ENCODE data around the gene CLEC16A. TPM values are rescaled to one million over a fixed set of nuclear protein-coding genes. Genes with fewer than 3 reads are reported as not detected.

The CLEC16A gene
- total and polyA plus RNA-seq, 2 donors (not counting 1 experiment from before 2014, with no cell fraction given): 21.9 to 79.5 TPM

GRCh38 chr16:10929853-10930754, 14.3 kb upstream of the CLEC16A start:
- WGBS (ENCODE audit: insufficient coverage): 37% methylated on average over 10 of the region's 15 CpGs
- peak; percentile 13 for ATAC-seq (ENCODE audit: low read depth)
- H3K9ac ChIP-seq (ENCODE audit: low read length): no peak overlapping the region
- ChIA-PET CTCF (interaction anchor here (0.7 to 2.1 kb wide), 11 partner anchors 9 to 416 kb away, joined by 3 to 9 read pairs (median 4); no protein-coding TSS in a partner anchor), POLR2A (interaction anchor here (0.6 to 1.1 kb wide), 4 partner anchors 10 to 145 kb away, joined by 3 to 4 read pairs (median 4); no protein-coding TSS in a partner anchor)
- DNase-seq: peak; percentile 32
- peaks cover 5 to 38% of the 10 kb centered on the region in 2 donors for H3K4me1 ChIP-seq (ENCODE audit: control insufficient read depth in 2 of 2, insufficient read depth in 2 of 2, low read length in 2 of 2)
- no peaks in the 10 kb centered on the region for H3K9me3 ChIP-seq (ENCODE audit: control extremely low read depth in 1 of 3, control insufficient read depth in 2 of 3, insufficient read depth in 1 of 3, low read length in 2 of 3)
- TF ChIP-seq, protein P1, sequence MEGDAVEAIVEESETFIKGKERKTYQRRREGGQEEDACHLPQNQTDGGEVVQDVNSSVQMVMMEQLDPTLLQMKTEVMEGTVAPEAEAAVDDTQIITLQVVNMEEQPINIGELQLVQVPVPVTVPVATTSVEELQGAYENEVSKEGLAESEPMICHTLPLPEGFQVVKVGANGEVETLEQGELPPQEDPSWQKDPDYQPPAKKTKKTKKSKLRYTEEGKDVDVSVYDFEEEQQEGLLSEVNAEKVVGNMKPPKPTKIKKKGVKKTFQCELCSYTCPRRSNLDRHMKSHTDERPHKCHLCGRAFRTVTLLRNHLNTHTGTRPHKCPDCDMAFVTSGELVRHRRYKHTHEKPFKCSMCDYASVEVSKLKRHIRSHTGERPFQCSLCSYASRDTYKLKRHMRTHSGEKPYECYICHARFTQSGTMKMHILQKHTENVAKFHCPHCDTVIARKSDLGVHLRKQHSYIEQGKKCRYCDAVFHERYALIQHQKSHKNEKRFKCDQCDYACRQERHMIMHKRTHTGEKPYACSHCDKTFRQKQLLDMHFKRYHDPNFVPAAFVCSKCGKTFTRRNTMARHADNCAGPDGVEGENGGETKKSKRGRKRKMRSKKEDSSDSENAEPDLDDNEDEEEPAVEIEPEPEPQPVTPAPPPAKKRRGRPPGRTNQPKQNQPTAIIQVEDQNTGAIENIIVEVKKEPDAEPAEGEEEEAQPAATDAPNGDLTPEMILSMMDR (IDR thresholded peaks at IDR 0.05): no peak
- TF ChIP-seq EZH2 (IDR thresholded peaks at IDR 0.05; ENCODE audit: borderline replicate concordance, insufficient read depth, low read depth, low read length, poor library complexity, severe bottlenecking): no peak
- H3K4me3 ChIP-seq (ENCODE audit: control extremely low read depth in 1 of 5, extremely low read depth in 1 of 5, insufficient read depth in 1 of 5, low read depth in 2 of 5, low read length in 4 of 5): no peak overlapping the region
- no peak overlapping the region for H3K4me2 ChIP-seq (replicated peaks; ENCODE audit: low read depth, low read length, poor library complexity, severe bottlenecking)
- Mint-ChIP-seq H3K27me3 (no peaks in the 10 kb centered on the region), H3K4me1 (peaks cover 53% of the 10 kb centered on the region), H3K9me3 (ENCODE audit: insufficient read depth) (no peaks in the 10 kb centered on the region), H3K27ac (peak overlapping the region; percentile 92), H3K4me3 (peak overlapping the region; percentile 23)
- H3K36me3 ChIP-seq (replicated peaks in 1 of 2; ENCODE audit: control extremely low read depth in 1 of 2, control insufficient read depth in 1 of 2, extremely low read depth in 1 of 2, insufficient read depth in 2 of 2, low read length in 1 of 2): peaks cover 0 to 42% of the 10 kb centered on the region in 2 experiments
- no peak overlapping the region for H2AFZ ChIP-seq (ENCODE audit: insufficient read depth, low read depth, low read length, poor library complexity, severe bottlenecking)
- no peaks in the 10 kb centered on the region for H3K79me2 ChIP-seq (ENCODE audit: control insufficient read depth, insufficient read depth, low read length)
- intact Hi-C loops (cut with micrococcal nuclease): no loop called here
- no peaks in the 10 kb centered on the region for H3K27me3 ChIP-seq (replicated peaks in 1 of 4; ENCODE audit: control extremely low read depth in 1 of 4, control insufficient read depth in 3 of 4, insufficient read depth in 4 of 4, low read length in 3 of 4)
- peaks cover 80% of the 10 kb centered on the region for H4K20me1 ChIP-seq (ENCODE audit: control insufficient read depth, insufficient read depth, low read length, poor library complexity, severe bottlenecking)
- H3K27ac ChIP-seq (ENCODE audit: low read length in 2 of 2): peak overlapping the region; percentile 2 to 28

DNA sequence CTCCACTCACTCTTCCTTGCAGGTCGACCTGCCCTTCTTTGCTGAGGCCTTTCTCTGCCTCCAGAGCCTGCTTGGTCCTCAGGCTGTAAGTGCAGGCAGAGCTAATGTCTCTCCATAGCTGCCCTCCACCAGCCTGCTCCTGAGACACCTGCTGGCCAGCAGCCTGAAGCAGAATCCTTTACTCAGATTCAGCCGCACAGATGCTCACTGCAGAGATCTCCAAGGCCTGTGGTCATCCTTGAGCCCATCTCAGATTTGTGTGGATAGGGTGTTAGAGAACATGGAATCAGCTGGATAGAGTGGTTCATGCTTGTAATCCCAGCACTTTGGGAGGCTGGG, 13.6 kb upstream of the CLEC16A start:
- H3K9me3 Mint-ChIP-seq (ENCODE audit: insufficient read depth): no peaks in the 10 kb centered on the region
- intact Hi-C loops (cut with micrococcal nuclease): no loop called here
- Histone ChIP-seq H3K36me3 (replicated peaks in 1 of 2; ENCODE audit: control extremely low read depth in 1 of 2, control insufficient read depth in 1 of 2, extremely low read depth in 1 of 2, insufficient read depth in 2 of 2, low read length in 1 of 2) (peaks cover 0 to 42% of the 10 kb centered on the region in 2 experiments), H4K20me1 (ENCODE audit: control insufficient read depth, insufficient read depth, low read length, poor library complexity, severe bottlenecking) (peaks cover 83% of the 10 kb centered on the region), H3K4me3 (ENCODE audit: control extremely low read depth in 1 of 5, extremely low read depth in 1 of 5, insufficient read depth in 1 of 5, low read depth in 2 of 5, low read length in 4 of 5) (no peak overlapping the region), H3K4me2 (replicated peaks; ENCODE audit: low read depth, low read length, poor library complexity, severe bottlenecking) (no peak overlapping the region), H3K27ac (ENCODE audit: low read length in 2 of 2) (peak overlapping the region; percentile 2 to 53), H2AFZ (ENCODE audit: insufficient read depth, low read depth, low read length, poor library complexity, severe bottlenecking) (no peak overlapping the region), H3K79me2 (ENCODE audit: control insufficient read depth, insufficient read depth, low read length) (no peaks in the 10 kb centered on the region), H3K4me1 (ENCODE audit: control insufficient read depth in 2 of 2, insufficient read depth in 2 of 2, low read length in 2 of 2) (peaks cover 5 to 42% of the 10 kb centered on the region in 2 donors), H3K27me3 (replicated peaks in 1 of 4; ENCODE audit: control extremely low read depth in 1 of 4, control insufficient read depth in 3 of 4, insufficient read depth in 4 of 4, low read length in 3 of 4) (no peaks in the 10 kb centered on the region), H3K9me3 (ENCODE audit: control extremely low read depth in 1 of 3, control insufficient read depth in 2 of 3, insufficient read depth in 1 of 3, low read length in 2 of 3) (no peaks in the 10 kb centered on the region), H3K9ac (ENCODE audit: low read length) (no peak overlapping the region)
- CTCF ChIA-PET: interaction anchor here (0.7 to 1.9 kb wide), 9 partner anchors 9 to 417 kb away, joined by 3 to 6 read pairs (median 4); no protein-coding TSS in a partner anchor
- ATAC-seq (ENCODE audit: low read depth) (peak; percentile 21), DNase-seq (peak; percentile 45)
- TF ChIP-seq, protein P1 (IDR thresholded peaks at IDR 0.05): no peak
- no peak for TF ChIP-seq EZH2 (IDR thresholded peaks at IDR 0.05; ENCODE audit: borderline replicate concordance, insufficient read depth, low read depth, low read length, poor library complexity, severe bottlenecking)
- no peaks in the 10 kb centered on the region for H3K27me3 Mint-ChIP-seq
- H3K4me3 Mint-ChIP-seq: peak overlapping the region; percentile 23
- POLR2A ChIA-PET: interaction anchor here (0.6 to 1.1 kb wide), 4 partner anchors 10 to 146 kb away, joined by 3 to 4 read pairs (median 4); no protein-coding TSS in a partner anchor
- H3K4me1 Mint-ChIP-seq: peaks cover 56% of the 10 kb centered on the region
- 55% methylated on average over 2 of the region's 2 CpGs for WGBS (ENCODE audit: insufficient coverage)
- H3K27ac Mint-ChIP-seq: peak overlapping the region; percentile 80
